Mesenchymal stem cell (in vitro differentiated cells and primary cell): ENCODE measurements around the gene KRT27.

Source experiments
- DNase-seq: peaks from one replicate; pipeline ENCODE4 v3.0.0-alpha.2; 2013
- H2AFZ ChIP-seq: one replicate; pipeline ENCODE4 v1.6.1; 2013; ENCODE audit warnings: low read depth, mild to moderate bottlenecking, control low read depth, inconsistent platforms, low read length, moderate library complexity
- H2AK5ac ChIP-seq: 2 replicates; pipeline ENCODE4 v1.6.1; 2013; ENCODE audit warnings: low read length, moderate library complexity, mild to moderate bottlenecking, inconsistent platforms; ENCODE audit not compliant: severe bottlenecking
- H2BK120ac ChIP-seq: one replicate; pipeline ENCODE4 v1.6.1; 2013; ENCODE audit warnings: low read depth, mild to moderate bottlenecking, inconsistent platforms, low read length, moderate library complexity
- H2BK12ac ChIP-seq, 2 experiments: one replicate each; pipeline ENCODE4 v1.6.1; 2013; ENCODE audit warnings: inconsistent platforms in 2 of 2, low read length in 2 of 2, mild to moderate bottlenecking in 2 of 2, moderate library complexity in 2 of 2, control low read depth in 1 of 2
- H2BK15ac ChIP-seq: one replicate; pipeline ENCODE4 v1.6.1; 2013; ENCODE audit warnings: mild to moderate bottlenecking, low read depth, inconsistent platforms; ENCODE audit not compliant: poor library complexity, severe bottlenecking
- H2BK5ac ChIP-seq: 2 replicates; pipeline ENCODE4 v1.6.1; 2013; ENCODE audit warnings: low read depth, mild to moderate bottlenecking, low read length, control low read depth, inconsistent platforms; ENCODE audit not compliant: poor library complexity, severe bottlenecking
- H3K14ac ChIP-seq, 2 experiments: one replicate each; pipeline ENCODE4 v1.6.1; 2013; ENCODE audit warnings: inconsistent platforms in 2 of 2, low read length in 2 of 2, control low read depth in 1 of 2, mild to moderate bottlenecking in 1 of 2, moderate library complexity in 1 of 2
- H3K18ac ChIP-seq, 2 experiments: one replicate each; pipeline ENCODE4 v1.6.1; 2013; ENCODE audit warnings: inconsistent platforms in 2 of 2, low read length in 2 of 2, control low read depth in 1 of 2, low read depth in 1 of 2, mild to moderate bottlenecking in 1 of 2
- H3K23ac ChIP-seq, 2 experiments: one replicate each; pipeline ENCODE4 v1.6.1; 2013; ENCODE audit warnings: inconsistent platforms in 2 of 2, low read length in 2 of 2, mild to moderate bottlenecking in 2 of 2, moderate library complexity in 2 of 2, control low read depth in 1 of 2
- H3K27ac ChIP-seq: 2 replicates; pipeline ENCODE4 v1.5.1; 2013; ENCODE audit warnings: mild to moderate bottlenecking, moderate library complexity, low read length, control low read depth, inconsistent platforms; ENCODE audit not compliant: poor library complexity, severe bottlenecking
- H3K27me3 ChIP-seq, 2 experiments: 2 replicates each; pipeline versions ENCODE4 v1.6.1 to v1.7.0; 2013; ENCODE audit warnings: low read length in 2 of 2, mild to moderate bottlenecking in 2 of 2, moderate library complexity in 2 of 2, control low read depth in 1 of 2, inconsistent platforms in 1 of 2; ENCODE audit not compliant: control insufficient read depth in 1 of 2, insufficient read depth in 1 of 2
- H3K36me3 ChIP-seq, 2 experiments: 2 replicates each; pipeline versions ENCODE4 v1.6.1 to v1.7.0; 2013; ENCODE audit warnings: low read length in 2 of 2, control low read depth in 1 of 2, inconsistent platforms in 1 of 2, low read depth in 1 of 2, mild to moderate bottlenecking in 1 of 2; ENCODE audit not compliant: insufficient read depth in 2 of 2, control insufficient read depth in 1 of 2
- H3K4ac ChIP-seq, 2 experiments: one replicate each; pipeline ENCODE4 v1.6.1; 2013; ENCODE audit warnings: inconsistent platforms in 2 of 2, low read length in 2 of 2, mild to moderate bottlenecking in 2 of 2, moderate library complexity in 2 of 2, control low read depth in 1 of 2, low read depth in 1 of 2
- H3K4me1 ChIP-seq: 2 replicates; pipeline ENCODE4 v1.6.1; 2013; ENCODE audit warnings: low read depth, low read length, control low read depth; ENCODE audit not compliant: control insufficient read depth, insufficient read depth
- H3K4me2 ChIP-seq: 2 replicates; pipeline ENCODE4 v1.6.1; 2013; ENCODE audit warnings: low read length, mild to moderate bottlenecking, inconsistent platforms; ENCODE audit not compliant: poor library complexity, severe bottlenecking
- H3K4me3 ChIP-seq, 2 experiments: 2 replicates each; pipeline versions ENCODE4 v1.5.1 to v1.7.0; 2013; ENCODE audit warnings: low read length in 2 of 2, mild to moderate bottlenecking in 2 of 2, control low read depth in 1 of 2, low read depth in 1 of 2; ENCODE audit not compliant: insufficient read depth in 1 of 2
- H3K79me1 ChIP-seq: replicated peaks from 2 replicates; pipeline ENCODE4 v1.6.1; 2013; ENCODE audit warnings: mild to moderate bottlenecking, control low read depth, low read length, inconsistent platforms; ENCODE audit not compliant: poor library complexity, severe bottlenecking
- H3K9ac ChIP-seq: 2 replicates; pipeline ENCODE4 v1.7.0; 2013; ENCODE audit warnings: mild to moderate bottlenecking, low read length, moderate library complexity
- H3K9me3 ChIP-seq: 2 replicates; pipeline ENCODE4 v1.7.0; 2013; ENCODE audit warnings: mild to moderate bottlenecking, low read length; ENCODE audit not compliant: control insufficient read depth
- H4K8ac ChIP-seq: one replicate; pipeline ENCODE4 v1.6.1; 2013; ENCODE audit warnings: inconsistent platforms, mild to moderate bottlenecking, low read length, moderate library complexity
- H4K91ac ChIP-seq: one replicate; pipeline ENCODE4 v1.6.1; 2013; ENCODE audit warnings: mild to moderate bottlenecking, low read length, inconsistent platforms
- WGBS: methylation state at CpG from one replicate; pipeline ENCODE4 v1.1.7; 2013; ENCODE audit warnings: mixed read lengths; 5-methylcytosine and 5-hydroxymethylcytosine counted together

Gene KRT27

GRCh38 chr17:40820228-40820838 lies 38.0 kb upstream of the KRT27 start:
- Histone ChIP-seq H3K4me1 (peaks cover 1% of the 10 kb centered on the region), H3K27me3 (no peaks in the 10 kb centered on the region), H3K23ac (no peak overlapping the region), H2AFZ (no peak overlapping the region), H3K79me1 (peaks cover 11% of the 10 kb centered on the region), H3K9ac (peak overlapping the region; percentile 94), H3K27ac (no peak overlapping the region), H3K14ac (no peak overlapping the region), H2BK120ac (no peak overlapping the region), H3K4me2 (no peak overlapping the region), H4K91ac (no peak overlapping the region), H2BK15ac (no peak overlapping the region), H3K4me3 (peak overlapping the region in 1 of 2 experiments; percentile 87), H3K18ac (no peak overlapping the region), H2BK5ac (no peak overlapping the region), H2AK5ac (no peak overlapping the region), H3K9me3 (no peaks in the 10 kb centered on the region), H3K36me3 (peaks cover 10 to 24% of the 10 kb centered on the region in 2 experiments), H4K8ac (no peak overlapping the region), H2BK12ac (no peak overlapping the region), H3K4ac (no peak overlapping the region)
- no peak for DNase-seq
- WGBS: 90% methylated on average over 7 of the region's 9 CpGs

DNA sequence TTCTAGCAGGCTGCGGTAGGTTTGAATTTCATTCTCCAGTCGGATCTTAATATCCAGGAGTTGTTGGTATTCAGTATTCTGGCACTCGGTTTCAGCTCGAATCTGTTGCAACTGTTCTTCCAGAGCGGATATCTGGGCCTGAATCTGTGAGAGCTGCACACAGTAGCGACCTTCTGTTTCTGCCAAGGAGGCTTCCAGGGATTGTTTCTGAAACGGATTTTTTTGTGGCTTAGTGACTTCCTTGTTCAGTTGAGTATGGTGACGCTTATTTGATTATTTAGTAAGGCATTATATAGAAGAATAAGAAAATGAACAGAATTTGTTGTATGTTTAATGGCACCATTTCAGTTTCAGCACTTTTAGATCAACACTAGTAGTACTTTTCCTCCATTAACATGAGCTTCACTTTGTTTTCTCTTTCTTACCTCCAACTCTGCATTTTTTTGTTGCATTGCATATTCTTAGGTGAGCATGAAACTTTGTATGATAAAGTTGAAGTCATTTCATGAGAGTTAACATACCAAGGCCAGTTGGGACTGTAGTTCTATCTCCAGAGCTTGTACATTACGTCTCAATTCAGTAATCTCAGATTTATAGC lies 37.3 kb upstream of the KRT27 start:
- Histone ChIP-seq H2AFZ (no peak overlapping the region), H3K23ac (no peak overlapping the region), H4K91ac (no peak overlapping the region), H3K4me3 (peak overlapping the region in 1 of 2 experiments; percentile 87), H2BK12ac (no peak overlapping the region), H4K8ac (peak overlapping the region; percentile 87), H3K27me3 (no peaks in the 10 kb centered on the region), H3K36me3 (peaks cover 10 to 24% of the 10 kb centered on the region in 2 experiments), H3K14ac (no peak overlapping the region), H3K4ac (no peak overlapping the region), H2AK5ac (no peak overlapping the region), H3K27ac (no peak overlapping the region), H3K9me3 (no peaks in the 10 kb centered on the region), H2BK15ac (no peak overlapping the region), H3K9ac (peak overlapping the region; percentile 94), H2BK5ac (no peak overlapping the region), H2BK120ac (peak overlapping the region; percentile 64), H3K4me1 (peaks cover 1% of the 10 kb centered on the region), H3K79me1 (peaks cover 11% of the 10 kb centered on the region), H3K4me2 (peak overlapping the region; percentile 39), H3K18ac (no peak overlapping the region)
- DNase-seq: peak; percentile 34
- WGBS: 55% methylated on average over 7 of the region's 9 CpGs

DNA sequence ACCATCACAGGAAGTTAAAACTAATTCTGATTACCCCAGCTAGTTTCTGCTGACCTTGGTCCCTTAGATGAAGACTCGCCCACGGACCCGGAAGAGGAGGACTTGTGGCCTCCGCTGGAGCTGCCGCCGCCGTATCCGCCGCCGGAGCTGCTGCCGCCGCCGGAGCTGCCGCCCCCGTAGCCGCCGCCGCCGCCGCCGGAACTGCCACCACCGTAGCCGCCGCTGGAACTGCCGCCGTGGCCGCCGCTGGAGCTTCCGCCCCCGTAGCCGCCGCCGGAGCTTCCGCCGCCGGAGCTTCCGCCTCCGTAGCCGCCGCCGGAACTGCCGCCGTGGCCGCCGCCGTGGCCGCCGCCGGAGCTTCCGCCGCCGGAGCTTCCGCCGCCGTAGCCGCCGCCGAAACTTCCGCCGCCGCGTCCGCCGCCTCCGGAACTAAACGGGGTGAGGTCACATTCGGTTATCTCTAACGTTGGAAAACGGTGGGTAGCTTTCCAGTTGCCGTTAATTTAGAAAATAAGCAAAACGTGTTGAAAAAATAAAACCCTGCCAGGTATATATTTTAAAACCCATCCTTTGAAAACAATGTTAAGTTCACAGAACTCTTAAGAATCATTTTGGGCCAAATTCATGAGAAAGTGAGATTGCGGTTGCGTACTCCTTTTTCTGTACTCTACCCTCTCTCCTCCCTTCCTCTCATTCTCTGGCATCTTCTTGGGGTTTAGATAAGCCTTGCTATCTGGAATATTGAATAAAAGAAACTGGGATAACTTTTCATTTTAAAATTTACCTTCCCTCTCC lies 36.6 kb upstream of the KRT27 start:
- H3K4me2 ChIP-seq: peak overlapping the region; percentile 39
- 0% methylated on average over 35 of the region's 73 CpGs for WGBS
- peak overlapping the region; percentile 76 to 98 for H3K4ac ChIP-seq
- peaks cover 1% of the 10 kb centered on the region for H3K4me1 ChIP-seq
- H3K79me1 ChIP-seq: peaks cover 11% of the 10 kb centered on the region
- H3K18ac ChIP-seq: peak overlapping the region; percentile 94 to 96
- no peaks in the 10 kb centered on the region for H3K27me3 ChIP-seq
- no peak overlapping the region for H3K23ac ChIP-seq
- peak overlapping the region; percentile 97 for H2BK15ac ChIP-seq
- H3K4me3 ChIP-seq: peak overlapping the region; percentile 75 to 90
- peaks cover 10 to 24% of the 10 kb centered on the region in 2 experiments for H3K36me3 ChIP-seq
- peak overlapping the region in 1 of 2 experiments; percentile 91 for H3K14ac ChIP-seq
- peak overlapping the region; percentile 99 for H4K8ac ChIP-seq
- H2BK120ac ChIP-seq: peak overlapping the region; percentile 64
- H3K27ac ChIP-seq: peak overlapping the region; percentile 89
- peak overlapping the region; percentile 80 for H2BK5ac ChIP-seq
- no peak overlapping the region for H2AK5ac ChIP-seq
- H3K9ac ChIP-seq: peak overlapping the region; percentile 94
- H3K9me3 ChIP-seq: no peaks in the 10 kb centered on the region
- peak overlapping the region; percentile 91 for H4K91ac ChIP-seq
- peak; percentile 79 for DNase-seq
- peak overlapping the region; percentile 97 for H2AFZ ChIP-seq
- H2BK12ac ChIP-seq: no peak overlapping the region

DNA sequence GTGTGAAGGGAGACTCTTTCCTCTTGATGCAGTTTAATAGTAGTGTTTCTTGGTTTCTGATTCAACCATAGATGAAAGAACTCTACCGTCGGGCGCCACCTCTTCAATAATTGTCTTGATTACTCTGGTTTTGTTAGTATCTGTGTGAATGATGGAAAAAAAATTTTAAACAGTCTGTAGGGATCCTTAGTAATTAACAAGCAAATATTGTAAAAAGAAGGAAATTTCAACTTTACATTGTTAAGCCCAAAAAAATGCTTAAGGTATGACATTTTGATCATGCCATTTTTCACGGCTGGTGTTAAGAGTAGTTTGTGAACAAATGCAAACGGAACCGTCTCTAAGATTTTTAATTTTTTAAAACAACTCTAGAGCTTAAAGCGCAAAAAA lies 36.0 kb upstream of the KRT27 start:
- Histone ChIP-seq H2AFZ (no peak overlapping the region), H2AK5ac (no peak overlapping the region), H2BK12ac (no peak overlapping the region), H3K27me3 (no peaks in the 10 kb centered on the region), H3K9me3 (no peaks in the 10 kb centered on the region), H2BK15ac (no peak overlapping the region), H2BK120ac (no peak overlapping the region), H3K4me1 (peaks cover 1% of the 10 kb centered on the region), H3K14ac (no peak overlapping the region), H3K18ac (no peak overlapping the region), H3K4me3 (peak overlapping the region; percentile 75 to 90), H4K8ac (no peak overlapping the region), H3K27ac (peak overlapping the region; percentile 89), H3K9ac (peak overlapping the region; percentile 92), H3K4me2 (peak overlapping the region; percentile 33), H3K4ac (no peak overlapping the region), H4K91ac (no peak overlapping the region), H2BK5ac (peak overlapping the region; percentile 80), H3K36me3 (peaks cover 10 to 24% of the 10 kb centered on the region in 2 experiments), H3K23ac (no peak overlapping the region), H3K79me1 (peaks cover 11% of the 10 kb centered on the region)
- no peak for DNase-seq
- WGBS: 0% methylated on average over 3 of the region's 7 CpGs
